Panc1 (cell line): Measurements from ENCODE around the gene TIMM8A. TPM values are rescaled to one million over a fixed set of nuclear protein-coding genes. Genes with fewer than 3 reads are reported as not detected.
"Not testable (repeated sequence)": the region's sequence is repeated elsewhere in the genome, so short reads cannot be mapped to it uniquely, and the experiment has no call there.

Source experiments
- ATAC-seq: fragments of 200-7000 bp; cut with Tn5 transposase; 2 replicates; pipeline ENCODE4 v1.9.1; 2020; ENCODE audit warnings: mild to moderate bottlenecking, moderate library complexity
- BruUV-seq: library from RNA; stranded (reverse); fragments of 400-500 nt; replicated peaks from 2 replicates; lab custom pipeline; 2021; lab: Mats Ljungman, UMichigan
- CTCF ChIA-PET: fragments of 300-600 bp; sonication (Branson Sonifier 250); formaldehyde crosslinking; loops from one replicate; lab custom pipeline; 2022; ENCODE audit warnings: antibody characterized with exemption; lab: Charles Lee
- POLR2A ChIA-PET: fragments of 300-600 bp; sonication (Branson Sonifier 250); formaldehyde crosslinking; loops from one replicate; lab custom pipeline; 2022; ENCODE audit warnings: antibody characterized with exemption; lab: Charles Lee
- DNase-seq: peaks from one replicate; pipeline ENCODE4 v3.0.0-alpha.2; 2010; ENCODE audit warnings: low read depth, low spot score
- H3K27ac ChIP-seq: 2 replicates; pipeline ENCODE4 v1.5.1; 2011; ENCODE audit warnings: mild to moderate bottlenecking, low read length, inconsistent platforms
- H3K27me3 ChIP-seq: fragments of 200-500 bp; sonication (Bioruptor generic); 2 replicates; pipeline ENCODE4 v1.6.0; 2014; ENCODE audit warnings: low read length, inconsistent platforms; ENCODE audit not compliant: control insufficient read depth, insufficient read depth
- H3K36me3 ChIP-seq: fragments of 200-500 bp; sonication (Bioruptor generic); 2 replicates; pipeline ENCODE4 v1.5.1; 2014; ENCODE audit warnings: inconsistent platforms, mild to moderate bottlenecking, low read length, moderate library complexity; ENCODE audit not compliant: control insufficient read depth, insufficient read depth
- H3K4me1 ChIP-seq: 2 replicates; pipeline ENCODE4 v1.5.1; 2011; ENCODE audit warnings: inconsistent platforms, mild to moderate bottlenecking, low read length, moderate library complexity; ENCODE audit not compliant: control insufficient read depth, insufficient read depth
- H3K4me3 ChIP-seq, 2 experiments: 2 replicates each; pipeline ENCODE4 v1.5.1; 2011 to 2012; ENCODE audit warnings: low read depth in 2 of 2, low read length in 2 of 2, mild to moderate bottlenecking in 2 of 2, inconsistent platforms in 1 of 2, moderate library complexity in 1 of 2
- H3K9me3 ChIP-seq: fragments of 200-500 bp; sonication (Bioruptor generic); 2 replicates; pipeline ENCODE4 v1.5.1; 2014; ENCODE audit warnings: low read depth, mild to moderate bottlenecking, inconsistent platforms, low read length, moderate library complexity; ENCODE audit not compliant: control insufficient read depth, insufficient read depth
- CTCF ChIP-seq: fragments of 450-650 bp; IDR thresholded peaks from 2 replicates; pipeline ENCODE4 v1.5.1; 2017; ENCODE audit warnings: mild to moderate bottlenecking
- POLR2AphosphoS5 ChIP-seq: IDR thresholded peaks from 2 replicates; pipeline ENCODE4 v1.6.1; 2012; ENCODE audit warnings: mild to moderate bottlenecking, low read depth, low read length, moderate library complexity
- SIN3A ChIP-seq: IDR thresholded peaks from 2 replicates; pipeline ENCODE4 v1.6.1; 2012; ENCODE audit warnings: low read depth, mild to moderate bottlenecking, low read length, moderate library complexity, borderline replicate concordance; ENCODE audit not compliant: insufficient read depth
- TCF7L2 ChIP-seq: IDR thresholded peaks from 2 replicates; pipeline ENCODE4 v1.6.1; 2011; ENCODE audit warnings: mild to moderate bottlenecking, low read depth, low read length, inconsistent platforms
- in situ Hi-C: cut with HindIII; loops from 2 replicates; pipeline ENCODE4 v1.10.0; 2016; ENCODE audit warnings: low sequenced_read_pairs, low pct_unique_long_range_greater_than_20kb
- intact Hi-C: fragments of 100-400 bp; cut with micrococcal nuclease; formaldehyde crosslinking; loops from one replicate; pipeline ENCODE4 v1.10.0; 2022; ENCODE audit not compliant: unreplicated experiment
- total RNA-seq: library from RNA; stranded (reverse); gene quantifications from one replicate; pipeline ENCODE4 v1.2.1, GENCODE V29; 2021; ENCODE audit not compliant: unreplicated experiment
- TF ChIP-seq, protein P1 (sequence below), 2 experiments: IDR thresholded peaks; 2 replicates each; pipeline ENCODE4 v1.6.1; 2011 to 2012; ENCODE audit warnings: low read depth in 2 of 2, control low read depth in 1 of 2, low read length in 1 of 2, mild to moderate bottlenecking in 1 of 2, moderate library complexity in 1 of 2; ENCODE audit not compliant: insufficient read depth in 1 of 2

The TIMM8A gene
- total RNA-seq, 1 experiment from 2014 or later, result 39.1 TPM

GRCh38 chrX:101337776-101338271 is 10.7 kb downstream of the TIMM8A start:
- TF ChIP-seq TCF7L2 (no peak), SIN3A (no peak), CTCF (no peak), POLR2AphosphoS5 (no peak)
- TF ChIP-seq, protein P1, sequence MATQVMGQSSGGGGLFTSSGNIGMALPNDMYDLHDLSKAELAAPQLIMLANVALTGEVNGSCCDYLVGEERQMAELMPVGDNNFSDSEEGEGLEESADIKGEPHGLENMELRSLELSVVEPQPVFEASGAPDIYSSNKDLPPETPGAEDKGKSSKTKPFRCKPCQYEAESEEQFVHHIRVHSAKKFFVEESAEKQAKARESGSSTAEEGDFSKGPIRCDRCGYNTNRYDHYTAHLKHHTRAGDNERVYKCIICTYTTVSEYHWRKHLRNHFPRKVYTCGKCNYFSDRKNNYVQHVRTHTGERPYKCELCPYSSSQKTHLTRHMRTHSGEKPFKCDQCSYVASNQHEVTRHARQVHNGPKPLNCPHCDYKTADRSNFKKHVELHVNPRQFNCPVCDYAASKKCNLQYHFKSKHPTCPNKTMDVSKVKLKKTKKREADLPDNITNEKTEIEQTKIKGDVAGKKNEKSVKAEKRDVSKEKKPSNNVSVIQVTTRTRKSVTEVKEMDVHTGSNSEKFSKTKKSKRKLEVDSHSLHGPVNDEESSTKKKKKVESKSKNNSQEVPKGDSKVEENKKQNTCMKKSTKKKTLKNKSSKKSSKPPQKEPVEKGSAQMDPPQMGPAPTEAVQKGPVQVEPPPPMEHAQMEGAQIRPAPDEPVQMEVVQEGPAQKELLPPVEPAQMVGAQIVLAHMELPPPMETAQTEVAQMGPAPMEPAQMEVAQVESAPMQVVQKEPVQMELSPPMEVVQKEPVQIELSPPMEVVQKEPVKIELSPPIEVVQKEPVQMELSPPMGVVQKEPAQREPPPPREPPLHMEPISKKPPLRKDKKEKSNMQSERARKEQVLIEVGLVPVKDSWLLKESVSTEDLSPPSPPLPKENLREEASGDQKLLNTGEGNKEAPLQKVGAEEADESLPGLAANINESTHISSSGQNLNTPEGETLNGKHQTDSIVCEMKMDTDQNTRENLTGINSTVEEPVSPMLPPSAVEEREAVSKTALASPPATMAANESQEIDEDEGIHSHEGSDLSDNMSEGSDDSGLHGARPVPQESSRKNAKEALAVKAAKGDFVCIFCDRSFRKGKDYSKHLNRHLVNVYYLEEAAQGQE (IDR thresholded peaks at IDR 0.05; ENCODE audit: insufficient read depth in 1 of 2, low read depth in 2 of 2, low read length in 1 of 2), result no peak
- in situ Hi-C loops (no loop called here), intact Hi-C loops (no loop called here)
- Histone ChIP-seq H3K4me3 (no peak overlapping the region), H3K9me3 (no peaks in the 10 kb centered on the region), H3K4me1 (no peaks in the 10 kb centered on the region), H3K27me3 (no peaks in the 10 kb centered on the region), H3K27ac (no peak overlapping the region), H3K36me3 (no peaks in the 10 kb centered on the region)
- POLR2A ChIA-PET, result no interaction called here
- ATAC-seq, result no peak
- CTCF ChIA-PET, result no interaction called here
- DNase-seq, result no peak
- no TSS peak for BruUV-seq

- POLR2A ChIA-PET, result interaction anchor here (0.6 kb wide), 1 partner anchor 51 kb away, joined by 6 read pairs; no protein-coding TSS in a partner anchor
- H3K9me3 ChIP-seq, H3K27ac ChIP-seq, ATAC-seq, H3K4me3 ChIP-seq, intact Hi-C loops, H3K27me3 ChIP-seq, H3K36me3 ChIP-seq, CTCF ChIA-PET, in situ Hi-C loops, H3K4me1 ChIP-seq, BruUV-seq, DNase-seq: not testable (repeated sequence)
Observed at GRCh38 chrX:101334310-101334709, 14.2 kb downstream of the TIMM8A start.

DNA sequence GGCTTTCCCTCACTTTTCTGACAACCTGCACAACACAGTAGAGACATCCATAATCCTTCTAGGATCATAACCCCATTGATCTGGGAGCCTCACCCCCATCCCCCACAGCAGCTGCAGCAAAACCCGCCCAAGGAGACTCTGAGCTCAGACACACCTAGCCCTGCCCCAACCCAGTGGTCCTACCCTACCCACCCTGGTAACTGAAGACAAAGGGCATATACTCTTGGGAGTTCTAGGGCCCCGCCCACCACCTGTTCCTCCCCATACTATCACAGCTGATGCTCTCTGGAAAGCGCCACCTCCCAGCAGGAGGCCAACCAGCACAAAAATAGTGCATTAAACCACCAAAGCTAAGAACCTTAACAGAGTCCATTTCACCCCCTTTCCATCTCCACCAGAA is 21.9 kb downstream of the TIMM8A start:
- in situ Hi-C loops, result not testable (repeated sequence)

More for the DNA sequence above, 21.9 kb downstream of the TIMM8A start:
- POLR2A ChIA-PET, H3K9me3 ChIP-seq, BruUV-seq, DNase-seq, H3K4me3 ChIP-seq, CTCF ChIA-PET, H3K36me3 ChIP-seq, H3K27ac ChIP-seq, H3K4me1 ChIP-seq, intact Hi-C loops, H3K27me3 ChIP-seq, ATAC-seq: not testable (repeated sequence)
